Glomerular visceral epithelial cell (primary cell): ENCODE measurements around the gene SUPT6H.

Experiments
- DNase-seq: peaks from one replicate; pipeline ENCODE4 v3.0.0-alpha.2; 2016; ENCODE audit errors: extremely low spot score

SUPT6H gene

GRCh38 chr17:28750178-28751047, 88.4 kb downstream of the SUPT6H start:
- peak; percentile 94 for DNase-seq

GRCh38 chr17:28751600-28752366, 89.8 kb downstream of the SUPT6H start:
- DNase-seq, result no peak
